Fibroblast of lung (primary cell): ENCODE results near the gene NRG2.

Experiments
- EZH2 ChIP-seq: IDR thresholded peaks from 2 replicates; pipeline ENCODE4 v1.5.1; 2012; ENCODE audit warnings: low read length, control low read depth, mild to moderate bottlenecking; ENCODE audit errors: missing control alignments
- TF ChIP-seq, protein P1 (sequence below), 2 donors: IDR thresholded peaks in 1 of 2; conservative IDR thresholded peaks in 1 of 2; 1 replicate in 1 of 2; 2 replicates in 1 of 2; pipeline ENCODE4 v1.5.1; 2011 to 2012; ENCODE audit warnings: low read length in 2 of 2, control low read depth in 1 of 2, inconsistent platforms in 1 of 2, low read depth in 1 of 2, mild to moderate bottlenecking in 1 of 2

DNA sequence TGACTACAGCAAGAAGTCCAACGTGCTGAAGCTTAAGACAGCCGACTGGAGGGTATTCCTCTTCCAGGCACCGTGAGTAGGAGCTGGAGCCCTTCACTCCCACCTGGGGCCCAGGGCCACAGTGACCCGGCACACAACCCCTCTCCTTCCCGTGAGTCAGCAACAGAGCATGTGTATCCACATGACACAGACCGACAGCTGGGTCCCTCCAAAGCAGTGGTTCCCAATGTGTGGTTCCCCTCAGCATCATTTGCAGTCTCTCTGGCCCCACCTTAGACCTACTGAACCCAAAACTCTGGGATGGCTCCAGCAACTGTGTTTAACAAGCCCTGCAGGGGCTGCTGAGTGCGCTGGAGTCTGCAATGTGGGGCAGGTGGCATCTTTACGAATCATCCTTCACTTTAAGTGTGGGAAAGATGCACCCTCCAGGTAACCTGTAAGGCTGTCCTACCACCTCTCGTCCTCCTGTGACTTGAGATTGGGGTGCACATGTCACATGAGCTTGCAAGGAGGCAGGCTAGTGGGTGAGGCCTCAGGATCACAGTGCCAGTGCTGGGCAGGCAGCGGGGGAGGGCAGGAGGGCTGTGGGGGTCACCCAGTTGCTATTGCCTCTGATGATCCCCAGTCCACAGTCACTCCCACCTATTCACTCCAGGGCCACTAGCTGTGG lies 205.3 kb downstream of the NRG2 start:
- TF ChIP-seq, protein P1, sequence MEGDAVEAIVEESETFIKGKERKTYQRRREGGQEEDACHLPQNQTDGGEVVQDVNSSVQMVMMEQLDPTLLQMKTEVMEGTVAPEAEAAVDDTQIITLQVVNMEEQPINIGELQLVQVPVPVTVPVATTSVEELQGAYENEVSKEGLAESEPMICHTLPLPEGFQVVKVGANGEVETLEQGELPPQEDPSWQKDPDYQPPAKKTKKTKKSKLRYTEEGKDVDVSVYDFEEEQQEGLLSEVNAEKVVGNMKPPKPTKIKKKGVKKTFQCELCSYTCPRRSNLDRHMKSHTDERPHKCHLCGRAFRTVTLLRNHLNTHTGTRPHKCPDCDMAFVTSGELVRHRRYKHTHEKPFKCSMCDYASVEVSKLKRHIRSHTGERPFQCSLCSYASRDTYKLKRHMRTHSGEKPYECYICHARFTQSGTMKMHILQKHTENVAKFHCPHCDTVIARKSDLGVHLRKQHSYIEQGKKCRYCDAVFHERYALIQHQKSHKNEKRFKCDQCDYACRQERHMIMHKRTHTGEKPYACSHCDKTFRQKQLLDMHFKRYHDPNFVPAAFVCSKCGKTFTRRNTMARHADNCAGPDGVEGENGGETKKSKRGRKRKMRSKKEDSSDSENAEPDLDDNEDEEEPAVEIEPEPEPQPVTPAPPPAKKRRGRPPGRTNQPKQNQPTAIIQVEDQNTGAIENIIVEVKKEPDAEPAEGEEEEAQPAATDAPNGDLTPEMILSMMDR (conservative IDR thresholded peaks at IDR 0.05 in 1 of 2, IDR thresholded peaks at IDR 0.05 in 1 of 2; ENCODE audit: low read depth in 1 of 2, low read length in 2 of 2): no peak
- no peak for TF ChIP-seq EZH2
